GM20000 (cell line): ENCODE results near the gene KRT2.
"Not testable (repeated sequence)": the region's sequence is repeated elsewhere in the genome, so short reads cannot be mapped to it uniquely, and the experiment has no call there.

Experiments used
- DNase-seq: peaks from one replicate; pipeline ENCODE4 v3.0.0; 2012; ENCODE audit warnings: low spot score
- TF ChIP-seq, protein P1 (sequence below): IDR thresholded peaks from 2 replicates; pipeline ENCODE4 v1.5.1; 2012; ENCODE audit warnings: mild to moderate bottlenecking, control low read depth; ENCODE audit errors: extremely low read depth, missing control alignments

KRT2 gene

DNA sequence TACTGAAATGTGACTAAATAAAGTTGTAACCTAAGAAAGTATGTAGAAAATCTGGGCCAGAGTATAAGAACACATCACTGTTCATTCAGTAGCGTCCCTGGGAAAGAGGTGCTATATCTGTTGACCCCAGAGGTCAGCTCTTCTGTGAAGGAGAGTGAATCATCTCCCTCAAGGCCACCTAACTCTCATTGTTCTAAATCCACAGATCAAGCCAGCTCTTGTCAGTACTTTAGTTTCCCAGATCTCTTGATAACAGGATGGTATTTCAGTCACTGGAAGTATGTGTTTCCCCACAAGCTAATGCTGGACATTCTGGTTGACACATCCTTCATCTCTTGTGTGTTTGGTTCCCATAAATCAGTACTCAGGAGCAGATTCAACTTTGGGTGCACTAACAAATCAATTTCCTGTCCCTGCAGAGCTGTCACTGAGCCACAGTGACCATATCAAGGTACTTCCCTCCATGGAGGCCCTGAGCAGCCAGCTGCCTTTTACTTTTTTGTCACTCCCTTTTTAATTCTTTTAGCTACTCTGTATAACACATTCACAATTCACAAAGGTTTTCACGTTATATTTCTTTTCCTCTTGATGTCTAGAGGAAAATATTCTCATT, 20.4 kb upstream of the KRT2 start:
- DNase-seq: no peak
- TF ChIP-seq, protein P1, sequence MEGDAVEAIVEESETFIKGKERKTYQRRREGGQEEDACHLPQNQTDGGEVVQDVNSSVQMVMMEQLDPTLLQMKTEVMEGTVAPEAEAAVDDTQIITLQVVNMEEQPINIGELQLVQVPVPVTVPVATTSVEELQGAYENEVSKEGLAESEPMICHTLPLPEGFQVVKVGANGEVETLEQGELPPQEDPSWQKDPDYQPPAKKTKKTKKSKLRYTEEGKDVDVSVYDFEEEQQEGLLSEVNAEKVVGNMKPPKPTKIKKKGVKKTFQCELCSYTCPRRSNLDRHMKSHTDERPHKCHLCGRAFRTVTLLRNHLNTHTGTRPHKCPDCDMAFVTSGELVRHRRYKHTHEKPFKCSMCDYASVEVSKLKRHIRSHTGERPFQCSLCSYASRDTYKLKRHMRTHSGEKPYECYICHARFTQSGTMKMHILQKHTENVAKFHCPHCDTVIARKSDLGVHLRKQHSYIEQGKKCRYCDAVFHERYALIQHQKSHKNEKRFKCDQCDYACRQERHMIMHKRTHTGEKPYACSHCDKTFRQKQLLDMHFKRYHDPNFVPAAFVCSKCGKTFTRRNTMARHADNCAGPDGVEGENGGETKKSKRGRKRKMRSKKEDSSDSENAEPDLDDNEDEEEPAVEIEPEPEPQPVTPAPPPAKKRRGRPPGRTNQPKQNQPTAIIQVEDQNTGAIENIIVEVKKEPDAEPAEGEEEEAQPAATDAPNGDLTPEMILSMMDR: no peak

DNA sequence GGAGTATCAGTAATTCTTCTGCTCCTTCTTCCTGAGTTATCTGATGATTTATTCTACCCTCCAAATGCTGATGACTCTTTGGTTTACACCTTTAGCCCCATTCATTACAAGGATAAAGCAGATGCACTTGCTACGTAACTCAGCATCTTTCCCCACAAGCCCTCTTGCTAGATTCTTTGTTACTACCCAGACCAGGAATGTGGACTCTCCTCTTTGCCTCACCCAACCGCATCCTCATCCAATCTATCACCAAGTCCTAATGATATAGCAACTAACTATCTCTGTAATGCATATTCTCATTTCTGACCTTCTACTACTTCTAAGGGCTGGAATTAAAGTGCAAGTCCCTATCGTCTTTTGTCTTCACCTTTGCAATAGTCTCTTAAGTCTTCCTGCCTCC, 18.9 kb upstream of the KRT2 start:
- DNase-seq: no peak
- TF ChIP-seq, protein P1: no peak

DNA sequence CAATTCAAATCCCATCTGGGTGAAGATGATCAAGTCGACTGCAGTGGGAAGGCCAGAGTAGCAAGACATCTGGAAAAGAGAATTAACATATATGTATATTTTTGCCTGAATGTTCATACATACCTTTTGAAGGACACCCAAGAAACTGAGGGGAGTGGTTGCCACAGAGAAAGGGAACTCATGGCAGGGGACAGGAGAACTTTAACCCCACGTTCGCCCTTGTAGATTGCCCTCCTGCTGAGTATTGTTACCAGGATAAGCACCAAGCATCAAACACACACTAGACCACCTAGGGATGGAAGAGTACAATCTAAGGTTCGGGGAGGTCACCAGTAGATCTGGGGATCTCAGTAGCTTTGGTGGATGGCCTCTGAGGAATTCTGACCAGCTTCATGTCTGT, 18.5 kb upstream of the KRT2 start:
- TF ChIP-seq, protein P1: no peak
- DNase-seq: no peak

DNA sequence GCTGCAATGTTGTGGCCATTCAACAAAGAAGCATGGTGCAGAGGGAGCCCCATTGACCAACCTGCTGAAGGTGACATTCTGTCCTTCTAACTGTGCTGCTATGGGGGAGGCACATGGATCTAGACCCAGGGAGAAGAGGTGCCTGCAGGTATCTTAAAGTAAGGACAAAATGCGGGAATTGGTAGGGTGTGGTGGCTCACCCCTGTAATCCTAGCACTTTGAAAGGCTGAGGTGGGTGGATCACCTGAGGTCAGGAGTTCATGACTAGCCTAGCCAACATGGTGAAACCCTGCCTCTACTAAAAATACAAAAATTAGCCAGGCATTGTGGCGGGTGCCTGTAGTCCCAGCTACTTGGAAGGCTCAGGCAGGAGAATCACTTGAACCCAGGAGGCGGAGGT, 17.9 kb upstream of the KRT2 start:
- DNase-seq: not testable (repeated sequence)

DNA sequence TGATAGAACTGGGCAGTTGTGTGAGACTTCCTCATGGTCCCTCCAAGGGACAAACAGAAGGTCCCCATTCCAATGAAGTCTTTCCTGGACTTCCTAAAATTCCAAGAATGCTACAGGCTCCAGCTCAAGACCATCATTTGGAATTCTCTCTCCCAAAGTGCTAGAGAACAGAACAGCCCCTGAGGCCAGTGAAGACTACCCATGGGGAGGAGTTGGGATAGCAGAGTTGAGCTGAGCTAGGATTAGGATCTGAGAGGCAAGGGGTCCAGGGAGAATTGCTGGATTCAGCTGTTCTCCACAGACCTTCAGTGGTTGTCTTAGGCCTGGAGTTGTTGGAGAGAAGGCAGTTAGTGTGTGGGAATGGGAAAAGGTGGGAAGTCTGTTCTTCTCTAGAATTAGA, 17.4 kb upstream of the KRT2 start:
- TF ChIP-seq, protein P1: no peak
- DNase-seq: no peak

DNA sequence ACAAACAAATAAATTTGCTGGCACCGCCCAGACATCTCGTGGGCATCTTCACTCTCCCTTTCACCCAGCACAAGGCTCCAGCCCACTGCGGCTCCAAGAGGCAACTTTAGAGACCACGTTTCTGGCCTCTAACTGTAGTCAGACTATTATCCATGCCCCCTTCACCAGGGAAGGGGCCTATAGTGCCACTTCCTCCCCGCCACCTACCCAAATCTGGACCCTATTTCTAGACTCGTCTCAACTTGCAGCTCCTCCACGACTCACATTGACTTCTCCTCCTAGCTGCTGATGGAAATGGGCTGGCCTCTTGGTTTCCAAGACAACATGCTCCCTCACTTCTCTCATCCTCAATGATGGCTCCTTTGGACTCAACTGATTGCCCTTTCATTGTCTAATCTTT, 15.9 kb upstream of the KRT2 start:
- DNase-seq: no peak
- TF ChIP-seq, protein P1: no peak

DNA sequence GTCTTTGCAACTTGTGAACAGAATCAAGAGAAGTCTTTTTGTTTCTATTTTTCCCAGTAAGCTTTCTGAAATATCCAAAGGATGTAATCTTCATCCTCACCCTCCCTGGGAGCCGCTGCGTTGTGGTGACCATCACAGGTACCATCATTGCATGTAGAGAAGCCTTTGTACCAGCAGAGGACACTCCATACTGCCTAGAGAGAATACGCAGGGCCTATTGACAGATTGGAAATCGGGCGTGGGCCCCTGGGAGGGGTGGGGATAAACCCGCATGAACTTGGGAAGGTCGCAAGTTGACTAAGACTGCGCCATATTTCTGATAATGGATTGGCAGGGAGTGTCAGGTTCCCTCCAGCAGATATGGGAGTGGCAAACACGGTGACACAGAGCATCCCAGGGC, 15.5 kb upstream of the KRT2 start:
- TF ChIP-seq, protein P1: no peak
- no peak for DNase-seq

DNA sequence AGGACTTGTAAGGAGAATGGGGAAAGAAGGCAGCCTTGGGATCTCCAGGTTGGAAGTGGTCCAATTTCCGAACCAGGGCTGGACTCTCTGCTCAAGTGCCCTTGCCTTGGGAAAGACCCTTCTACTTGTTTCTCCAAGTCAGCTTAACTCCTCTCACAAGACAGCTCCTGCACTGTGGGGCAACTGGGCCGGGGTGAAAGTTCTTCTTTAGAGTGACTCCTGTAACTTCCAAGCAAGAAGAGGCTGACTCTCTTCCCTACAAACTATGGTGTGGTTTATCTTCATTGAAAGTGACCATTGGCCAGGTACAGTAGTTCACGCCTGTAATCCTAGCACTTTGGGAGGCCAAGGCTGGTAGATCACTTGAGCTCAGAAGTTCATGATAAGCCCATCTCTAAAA, 14.5 kb upstream of the KRT2 start:
- DNase-seq: no peak
- TF ChIP-seq, protein P1: no peak
